ENCODE measurements around the gene GRIN2C.

GRIN2C gene

GRCh38 chr17:74864297-74864865 is 4.7 kb upstream of the GRIN2C start:
- DNase-seq (ENCODE audit: low read depth) = no peak

GRCh38 chr17:74863420-74864296 is 4.0 kb upstream of the GRIN2C start:
- DNase-seq (ENCODE audit: low read depth) = no peak

- no peak for DNase-seq (ENCODE audit: low read depth)
Observed at GRCh38 chr17:74862919-74863318, 3.2 kb upstream of the GRIN2C start.

- DNase-seq (ENCODE audit: low read depth) = no peak
Observed at GRCh38 chr17:74862108-74862901, 2.6 kb upstream of the GRIN2C start.

- DNase-seq (ENCODE audit: low read depth) = no peak
Observed at GRCh38 chr17:74861662-74862107, 2.0 kb upstream of the GRIN2C start.

GRCh38 chr17:74860872-74861661 is 1.4 kb upstream of the GRIN2C start:
- DNase-seq (ENCODE audit: low read depth) = no peak

GRCh38 chr17:74860229-74860871 is 665 bp upstream of the GRIN2C start:
- no peak for DNase-seq (ENCODE audit: low read depth)

- no peak for DNase-seq (ENCODE audit: low read depth)
Observed at GRCh38 chr17:74858672-74859458, 820 bp downstream of the GRIN2C start.

GRCh38 chr17:74857191-74857590 is 2.5 kb downstream of the GRIN2C start:
- no peak for DNase-seq (ENCODE audit: low read depth)

GRCh38 chr17:74856112-74856511 is 3.6 kb downstream of the GRIN2C start:
- no peak for DNase-seq (ENCODE audit: low read depth)

- no peak for DNase-seq (ENCODE audit: low read depth)
Observed at GRCh38 chr17:74855323-74855722, 4.4 kb downstream of the GRIN2C start.

GRCh38 chr17:74854792-74855191 is 4.9 kb downstream of the GRIN2C start:
- DNase-seq (ENCODE audit: low read depth) = no peak

- no peak for DNase-seq (ENCODE audit: low read depth)
Observed at GRCh38 chr17:74853669-74854068, 6.0 kb downstream of the GRIN2C start.

GRCh38 chr17:74853048-74853397 is 6.7 kb downstream of the GRIN2C start:
- no peak for DNase-seq (ENCODE audit: low read depth)

- DNase-seq (ENCODE audit: low read depth) = no peak
Observed at GRCh38 chr17:74852237-74853047, 7.2 kb downstream of the GRIN2C start.

GRCh38 chr17:74851612-74852236 is 8.0 kb downstream of the GRIN2C start:
- DNase-seq (ENCODE audit: low read depth) = no peak

- DNase-seq (ENCODE audit: low read depth) = no peak
Observed at GRCh38 chr17:74850914-74851313, 8.8 kb downstream of the GRIN2C start.

GRCh38 chr17:74850310-74850709 is 9.4 kb downstream of the GRIN2C start:
- DNase-seq (ENCODE audit: low read depth) = no peak

- no peak for DNase-seq (ENCODE audit: low read depth)
Observed at GRCh38 chr17:74848656-74849399, 10.9 kb downstream of the GRIN2C start.

All from HS-27A (cell line).